Type B pancreatic cell (in vitro differentiated cells): ENCODE measurements around the gene P2RY11. TPM values are rescaled to one million over a fixed set of nuclear protein-coding genes. Genes with fewer than 3 reads are reported as not detected.

Source experiments
- DNase-seq: peaks from one replicate; pipeline ENCODE4 v3.0.0; 2021; ENCODE audit warnings: mixed read lengths; ENCODE audit not compliant: unreplicated experiment; ENCODE audit errors: extremely low spot score
- H3K27ac Mint-ChIP-seq: 2 replicates; pipeline ENCODE4 v1.8.0; 2021; ENCODE audit warnings: mild to moderate bottlenecking, mixed read lengths
- H3K27me3 Mint-ChIP-seq: 2 replicates; pipeline ENCODE4 v1.8.0; 2021; ENCODE audit warnings: mixed read lengths
- H3K36me3 Mint-ChIP-seq: 2 replicates; pipeline ENCODE4 v1.8.0; 2021; ENCODE audit warnings: mixed read lengths
- H3K4me1 Mint-ChIP-seq: one replicate; pipeline ENCODE4 v1.8.0; 2021; ENCODE audit warnings: mixed read lengths; ENCODE audit not compliant: unreplicated experiment
- H3K4me3 Mint-ChIP-seq: 2 replicates; pipeline ENCODE4 v1.8.0; 2021; ENCODE audit warnings: mild to moderate bottlenecking, mixed read lengths
- H3K9me3 Mint-ChIP-seq: 2 replicates; pipeline ENCODE4 v1.8.0; 2021; ENCODE audit warnings: mixed read lengths
- total RNA-seq: library from RNA; stranded (reverse); gene quantifications from 2 replicates; pipeline ENCODE4 v1.2.1, GENCODE V29; 2021; ENCODE audit warnings: low replicate concordance
- TF ChIP-seq, protein P1 (sequence below): fragments of 200-600 bp; sonication (generic); conservative IDR thresholded peaks from 2 replicates; pipeline ENCODE4 v1.5.0; 2021; ENCODE audit warnings: antibody characterized with exemption, mild to moderate bottlenecking

P2RY11 gene
- total RNA-seq, 1 donor from 2014 or later = 26.0 TPM

DNA sequence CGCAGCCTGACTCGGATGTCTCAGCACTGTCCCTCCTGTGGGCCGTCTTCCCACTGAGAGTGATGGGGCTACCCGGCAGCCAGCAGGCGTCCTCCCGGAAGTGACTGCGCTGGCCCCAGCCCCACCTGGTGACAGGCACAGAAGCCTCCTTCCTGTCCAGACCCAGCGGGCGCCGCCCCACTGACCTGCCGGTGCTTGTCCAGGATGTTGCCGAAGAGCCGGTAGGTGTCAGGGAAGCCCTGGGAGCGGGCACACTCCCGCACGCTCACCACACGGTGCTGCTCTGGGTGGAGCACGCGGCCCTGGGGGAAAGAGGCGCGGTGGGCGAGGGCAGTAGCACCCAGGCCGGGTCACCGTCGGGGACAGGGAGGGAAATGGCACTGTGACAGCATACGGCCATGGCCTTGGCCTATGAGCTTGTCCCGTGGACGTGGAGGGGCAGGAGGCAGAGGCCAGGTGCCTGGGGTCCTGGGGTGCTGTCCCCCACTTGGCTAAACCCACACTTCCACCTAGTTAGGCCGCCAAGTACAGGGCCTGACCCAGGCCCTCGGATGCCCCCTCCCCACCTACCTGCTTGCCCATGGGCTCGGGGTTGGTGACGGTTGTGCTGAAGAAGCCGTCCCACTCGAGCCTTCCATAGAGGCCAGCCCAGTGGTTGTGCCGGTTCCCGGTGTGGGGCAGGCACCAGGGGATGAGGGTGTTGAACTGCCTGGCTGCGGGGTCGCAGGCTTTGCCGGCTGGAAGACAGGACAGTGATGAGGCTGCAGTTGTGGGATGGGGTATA is 24.2 kb downstream of the P2RY11 start:
- H3K9me3 Mint-ChIP-seq = no peaks in the 10 kb centered on the region
- DNase-seq = no peak
- H3K27me3 Mint-ChIP-seq = no peaks in the 10 kb centered on the region
- TF ChIP-seq, protein P1, sequence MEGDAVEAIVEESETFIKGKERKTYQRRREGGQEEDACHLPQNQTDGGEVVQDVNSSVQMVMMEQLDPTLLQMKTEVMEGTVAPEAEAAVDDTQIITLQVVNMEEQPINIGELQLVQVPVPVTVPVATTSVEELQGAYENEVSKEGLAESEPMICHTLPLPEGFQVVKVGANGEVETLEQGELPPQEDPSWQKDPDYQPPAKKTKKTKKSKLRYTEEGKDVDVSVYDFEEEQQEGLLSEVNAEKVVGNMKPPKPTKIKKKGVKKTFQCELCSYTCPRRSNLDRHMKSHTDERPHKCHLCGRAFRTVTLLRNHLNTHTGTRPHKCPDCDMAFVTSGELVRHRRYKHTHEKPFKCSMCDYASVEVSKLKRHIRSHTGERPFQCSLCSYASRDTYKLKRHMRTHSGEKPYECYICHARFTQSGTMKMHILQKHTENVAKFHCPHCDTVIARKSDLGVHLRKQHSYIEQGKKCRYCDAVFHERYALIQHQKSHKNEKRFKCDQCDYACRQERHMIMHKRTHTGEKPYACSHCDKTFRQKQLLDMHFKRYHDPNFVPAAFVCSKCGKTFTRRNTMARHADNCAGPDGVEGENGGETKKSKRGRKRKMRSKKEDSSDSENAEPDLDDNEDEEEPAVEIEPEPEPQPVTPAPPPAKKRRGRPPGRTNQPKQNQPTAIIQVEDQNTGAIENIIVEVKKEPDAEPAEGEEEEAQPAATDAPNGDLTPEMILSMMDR = no peak
- H3K4me3 Mint-ChIP-seq = no peak overlapping the region
- peaks cover 4% of the 10 kb centered on the region for H3K36me3 Mint-ChIP-seq
- H3K27ac Mint-ChIP-seq = no peak overlapping the region
- H3K4me1 Mint-ChIP-seq = no peaks in the 10 kb centered on the region

DNA sequence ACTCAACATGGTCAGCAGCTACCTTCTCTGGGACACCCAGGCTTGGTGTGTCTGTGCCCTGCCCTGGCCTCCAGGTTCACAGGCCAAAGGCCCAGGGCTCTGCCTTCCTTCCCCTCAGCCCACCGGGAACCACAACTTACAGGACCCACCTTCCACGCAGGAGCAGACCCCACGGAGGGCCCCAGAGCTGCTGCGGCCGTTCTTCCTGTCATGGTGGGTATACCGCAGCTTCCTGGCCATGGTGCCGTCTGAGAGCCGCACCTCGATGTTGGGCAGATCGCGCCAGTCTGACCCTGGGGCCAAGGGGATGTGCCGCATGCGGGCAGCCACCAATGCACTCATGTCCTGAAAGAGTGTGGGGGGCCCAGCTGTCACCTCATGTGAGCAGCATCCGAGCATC is 25.4 kb downstream of the P2RY11 start:
- H3K27ac Mint-ChIP-seq = no peak overlapping the region
- peaks cover 4% of the 10 kb centered on the region for H3K36me3 Mint-ChIP-seq
- H3K27me3 Mint-ChIP-seq = no peaks in the 10 kb centered on the region
- no peaks in the 10 kb centered on the region for H3K9me3 Mint-ChIP-seq
- no peaks in the 10 kb centered on the region for H3K4me1 Mint-ChIP-seq
- H3K4me3 Mint-ChIP-seq = no peak overlapping the region
- no peak for DNase-seq
- TF ChIP-seq, protein P1 = no peak

DNA sequence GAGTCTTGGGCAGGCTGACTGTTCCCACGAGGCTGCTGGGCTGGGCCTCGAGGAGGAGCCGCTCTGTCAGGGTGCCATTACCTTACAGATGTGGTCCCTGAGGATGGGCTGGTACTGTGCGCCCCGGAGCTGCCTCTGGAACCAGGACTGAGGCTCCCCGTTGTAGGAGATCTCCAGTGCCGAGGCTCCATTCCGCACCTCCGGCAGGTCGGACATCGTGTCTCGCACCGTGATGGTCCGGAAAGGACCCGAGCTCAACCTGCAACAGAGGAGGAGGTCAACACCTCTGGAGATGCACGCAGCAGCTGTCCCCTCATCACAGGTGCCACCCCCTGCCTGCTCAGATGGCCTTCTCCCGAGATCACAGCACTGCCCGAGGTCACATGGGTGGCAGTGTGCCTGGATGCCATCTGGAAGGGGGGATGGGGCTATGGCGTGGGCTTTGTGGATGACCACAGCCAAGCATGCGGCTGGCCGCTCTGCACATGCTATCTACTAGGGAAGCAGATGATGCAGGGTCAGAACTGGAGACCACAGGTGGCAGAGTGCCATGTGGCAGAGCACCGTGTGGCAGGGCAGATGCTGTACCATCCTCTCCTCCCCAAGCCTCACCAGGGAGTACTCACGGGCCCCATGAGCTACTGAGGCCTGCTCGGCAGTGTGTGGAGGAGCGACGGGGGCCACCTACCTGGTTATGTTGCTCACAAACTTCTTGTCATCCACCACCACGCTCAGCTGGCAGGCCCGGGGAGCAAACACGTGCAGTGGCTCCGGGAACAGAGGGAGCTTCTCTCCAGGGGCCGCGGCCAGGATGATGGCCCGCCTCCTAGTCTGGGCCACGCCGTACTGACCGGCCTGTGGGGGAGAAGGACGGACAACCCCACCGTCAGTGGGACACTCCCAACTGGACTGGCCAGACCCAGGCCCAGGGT is 26.5 kb downstream of the P2RY11 start:
- Mint-ChIP-seq H3K27ac (no peak overlapping the region), H3K27me3 (no peaks in the 10 kb centered on the region), H3K4me3 (no peak overlapping the region), H3K4me1 (no peaks in the 10 kb centered on the region), H3K36me3 (peaks cover 5% of the 10 kb centered on the region), H3K9me3 (no peaks in the 10 kb centered on the region)
- TF ChIP-seq, protein P1 = no peak
- DNase-seq = no peak

DNA sequence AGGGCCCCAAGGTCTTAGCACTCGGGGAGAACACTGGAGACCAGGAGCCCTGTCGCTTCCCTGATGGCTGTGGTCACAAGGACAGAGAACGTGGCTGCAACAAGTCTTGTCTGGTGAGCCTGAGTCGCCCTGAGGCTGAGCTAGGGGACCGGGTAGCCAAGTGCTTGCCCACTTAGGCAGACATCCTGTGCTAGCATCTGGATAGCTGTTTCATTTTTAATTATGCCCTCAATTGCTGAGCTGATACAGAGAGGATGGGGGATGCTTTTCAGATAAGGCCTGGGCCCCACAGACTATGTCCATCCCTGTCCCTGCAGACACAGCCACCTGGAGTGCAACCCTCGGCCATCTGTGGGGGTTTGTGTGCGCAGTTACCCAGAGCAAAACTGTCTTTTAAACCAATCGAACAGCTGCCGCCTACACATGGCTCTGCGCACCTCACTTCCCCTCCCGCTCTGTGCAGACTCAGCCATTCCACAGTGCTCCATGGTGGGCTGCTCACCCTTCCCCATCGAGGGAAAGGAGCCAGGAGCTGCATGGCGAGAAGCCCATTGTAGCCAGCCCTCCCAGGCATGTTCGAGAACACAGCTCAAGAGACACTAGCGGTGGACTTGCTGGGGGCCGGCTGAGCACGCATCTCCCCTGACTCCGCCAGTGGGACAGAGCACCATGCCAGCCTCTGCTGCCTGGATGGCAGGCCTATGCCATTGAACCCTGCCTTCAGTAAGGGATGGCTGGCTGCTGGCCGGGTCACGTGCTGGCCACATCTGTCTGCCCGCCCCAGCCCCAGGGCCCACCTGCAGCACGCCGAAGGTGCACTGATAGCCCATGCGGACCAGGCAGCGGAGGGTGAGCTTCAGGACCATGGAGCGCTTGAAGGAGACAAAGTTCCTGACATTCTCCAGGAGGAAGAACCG is 27.6 kb downstream of the P2RY11 start:
- Mint-ChIP-seq H3K27ac (no peak overlapping the region), H3K9me3 (no peaks in the 10 kb centered on the region), H3K4me1 (no peaks in the 10 kb centered on the region), H3K27me3 (no peaks in the 10 kb centered on the region), H3K36me3 (peaks cover 3% of the 10 kb centered on the region), H3K4me3 (no peak overlapping the region)
- TF ChIP-seq, protein P1 = no peak
- no peak for DNase-seq

DNA sequence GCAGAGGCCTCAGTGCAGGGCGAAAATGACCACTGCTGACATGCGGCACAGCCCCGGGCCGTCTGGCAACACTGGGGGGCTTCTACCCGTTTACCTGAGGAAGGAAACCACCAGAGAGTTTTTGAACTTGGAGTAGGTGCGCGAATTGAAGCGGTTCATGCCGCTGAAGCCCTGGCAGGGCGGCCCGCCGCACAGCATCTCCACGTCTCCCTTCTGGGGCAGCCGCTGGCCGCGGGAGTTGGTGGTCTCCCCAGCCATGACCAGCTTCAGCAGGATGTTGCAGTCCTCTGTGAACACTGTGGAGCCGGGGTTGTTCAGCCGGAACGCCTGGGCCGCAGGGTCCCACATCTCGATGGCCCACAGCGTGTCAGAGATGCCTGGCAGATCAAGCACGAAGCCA is 28.5 kb downstream of the P2RY11 start:
- Mint-ChIP-seq H3K27me3 (no peaks in the 10 kb centered on the region), H3K27ac (no peak overlapping the region), H3K36me3 (peaks cover 3% of the 10 kb centered on the region), H3K9me3 (no peaks in the 10 kb centered on the region), H3K4me3 (no peak overlapping the region), H3K4me1 (no peaks in the 10 kb centered on the region)
- no peak for DNase-seq
- TF ChIP-seq, protein P1 = no peak
